Peyer's patch (tissue), 4 donors: ENCODE measurements around the gene SIAE.
A peak's percentile ranks its signal among the peaks of the same experiment; 100 is the strongest.

ENCODE experiments used
- POLR2A ChIP-seq, 2 donors: fragments of 450-650 bp; IDR thresholded peaks; one replicate each; pipeline ENCODE4 v1.5.1; 2017; ENCODE audit warnings: antibody characterized with exemption in 2 of 2, mild to moderate bottlenecking in 2 of 2, moderate library complexity in 2 of 2
- TF ChIP-seq, protein P1 (sequence below), 6 experiments: fragments of 450-650 bp in 4 of 6; fragments of 200-600 bp in 2 of 6; sonication (generic) in 1 of 6; IDR thresholded peaks; one replicate each; pipeline ENCODE4 v1.5.1; 2017 to 2019; ENCODE audit warnings: antibody characterized with exemption in 6 of 6, mild to moderate bottlenecking in 3 of 6, moderate library complexity in 1 of 6

DNA sequence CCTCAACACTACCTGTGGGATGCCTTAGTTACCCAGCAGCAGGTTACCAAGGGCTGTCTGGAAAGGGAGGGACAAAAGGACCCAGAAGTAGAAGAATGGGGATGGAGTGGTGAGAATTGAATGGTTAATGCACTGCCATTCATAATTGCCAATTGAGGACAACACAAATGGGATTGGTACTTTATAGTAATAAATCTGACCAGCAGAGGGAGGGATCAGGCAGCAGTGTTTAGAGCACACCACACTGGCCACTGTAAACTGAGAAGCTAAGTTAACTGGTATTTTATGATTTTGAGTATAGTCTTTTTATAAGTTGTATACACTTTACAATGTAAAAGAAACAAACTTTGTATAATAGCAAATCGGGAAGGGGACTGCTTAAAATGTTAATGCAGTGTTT, 40.2 kb downstream of the SIAE start:
- TF ChIP-seq, protein P1, sequence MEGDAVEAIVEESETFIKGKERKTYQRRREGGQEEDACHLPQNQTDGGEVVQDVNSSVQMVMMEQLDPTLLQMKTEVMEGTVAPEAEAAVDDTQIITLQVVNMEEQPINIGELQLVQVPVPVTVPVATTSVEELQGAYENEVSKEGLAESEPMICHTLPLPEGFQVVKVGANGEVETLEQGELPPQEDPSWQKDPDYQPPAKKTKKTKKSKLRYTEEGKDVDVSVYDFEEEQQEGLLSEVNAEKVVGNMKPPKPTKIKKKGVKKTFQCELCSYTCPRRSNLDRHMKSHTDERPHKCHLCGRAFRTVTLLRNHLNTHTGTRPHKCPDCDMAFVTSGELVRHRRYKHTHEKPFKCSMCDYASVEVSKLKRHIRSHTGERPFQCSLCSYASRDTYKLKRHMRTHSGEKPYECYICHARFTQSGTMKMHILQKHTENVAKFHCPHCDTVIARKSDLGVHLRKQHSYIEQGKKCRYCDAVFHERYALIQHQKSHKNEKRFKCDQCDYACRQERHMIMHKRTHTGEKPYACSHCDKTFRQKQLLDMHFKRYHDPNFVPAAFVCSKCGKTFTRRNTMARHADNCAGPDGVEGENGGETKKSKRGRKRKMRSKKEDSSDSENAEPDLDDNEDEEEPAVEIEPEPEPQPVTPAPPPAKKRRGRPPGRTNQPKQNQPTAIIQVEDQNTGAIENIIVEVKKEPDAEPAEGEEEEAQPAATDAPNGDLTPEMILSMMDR (IDR thresholded peaks at IDR 0.05) = peak in 2 of 6 experiments; percentile 6 to 20
- TF ChIP-seq POLR2A (IDR thresholded peaks at IDR 0.05) = no peak
